CD4-positive, alpha-beta T cell (primary cell): ENCODE data around the gene RNF213. TPM values are rescaled to one million over a fixed set of nuclear protein-coding genes. Genes with fewer than 3 reads are reported as not detected.

ENCODE experiments used
- ATAC-seq: fragments of 200-7000 bp; cut with Tn5 transposase; one replicate; pipeline ENCODE4 v1.10.0; 2022; ENCODE audit warnings: mild to moderate bottlenecking; ENCODE audit not compliant: poor library complexity
- CTCF ChIA-PET: fragments of 350-600 bp; sonication (Branson Sonifier 250); formaldehyde crosslinking; loops from one replicate; lab custom pipeline; 2021; ENCODE audit warnings: antibody characterized with exemption, inconsistent platforms; lab: Charles Lee
- POLR2A ChIA-PET: fragments of 350-600 bp; sonication (Branson Sonifier 250); formaldehyde crosslinking; loops from one replicate; lab custom pipeline; 2021; ENCODE audit warnings: antibody characterized with exemption, inconsistent platforms; lab: Charles Lee
- DNase-seq, 14 experiments: peaks; one replicate each; pipeline ENCODE4 v3.0.0-alpha.2; 2013 to 2020; ENCODE audit warnings: mixed read lengths in 2 of 14
- H3K27ac ChIP-seq, 2 donors: one replicate each; pipeline versions ENCODE4 v1.5.1 to v1.7.0; 2013; ENCODE audit warnings: low read length in 2 of 2, low read depth in 1 of 2, mild to moderate bottlenecking in 1 of 2
- H3K27me3 ChIP-seq, 2 experiments: 1 replicate in 1 of 2; 2 replicates in 1 of 2; pipeline versions ENCODE4 v1.6.1 to v1.7.0; 2013; ENCODE audit warnings: low read length in 2 of 2, control low read depth in 1 of 2, mild to moderate bottlenecking in 1 of 2, moderate library complexity in 1 of 2; ENCODE audit not compliant: insufficient read depth in 2 of 2, control insufficient read depth in 1 of 2
- H3K36me3 ChIP-seq: one replicate; pipeline ENCODE4 v1.6.1; 2013; ENCODE audit warnings: low read length, control low read depth; ENCODE audit not compliant: insufficient read depth
- H3K4me1 ChIP-seq: one replicate; pipeline ENCODE4 v1.6.1; 2013; ENCODE audit warnings: low read length, control low read depth; ENCODE audit not compliant: insufficient read depth
- H3K4me3 ChIP-seq: one replicate; pipeline ENCODE4 v1.5.1; 2013; ENCODE audit warnings: mild to moderate bottlenecking, low read length, moderate library complexity
- H3K9me3 ChIP-seq, 2 experiments: 1 replicate in 1 of 2; 2 replicates in 1 of 2; pipeline versions ENCODE4 v1.6.1 to v1.7.0; 2013; ENCODE audit warnings: low read length in 2 of 2, mild to moderate bottlenecking in 2 of 2, control low read depth in 1 of 2, moderate library complexity in 1 of 2; ENCODE audit not compliant: control insufficient read depth in 1 of 2, insufficient read depth in 1 of 2
- H3K27ac Mint-ChIP-seq: one replicate; pipeline ENCODE4 v1.8.0; 2020; ENCODE audit warnings: mixed read lengths
- H3K27me3 Mint-ChIP-seq: one replicate; pipeline ENCODE4 v1.8.0; 2021; ENCODE audit warnings: mixed read lengths
- H3K36me3 Mint-ChIP-seq: one replicate; pipeline ENCODE4 v1.8.0; 2021; ENCODE audit warnings: low read depth, mixed read lengths
- H3K4me1 Mint-ChIP-seq: one replicate; pipeline ENCODE4 v1.8.0; 2021; ENCODE audit warnings: low read depth, mixed read lengths
- H3K4me3 Mint-ChIP-seq: one replicate; pipeline ENCODE4 v1.8.0; 2020; ENCODE audit warnings: mild to moderate bottlenecking, mixed read lengths
- H3K9me3 Mint-ChIP-seq: one replicate; pipeline ENCODE4 v1.8.0; 2020; ENCODE audit warnings: mixed read lengths
- intact Hi-C, 2 experiments: fragments of 100-400 bp; cut with DNase I in 1 of 2; cut with micrococcal nuclease in 1 of 2; formaldehyde crosslinking; loops; one replicate each; pipeline versions ENCODE4 v1.15.1 to v1.9.0; 2023 to 2025; cut with DNase I, micrococcal nuclease
- total RNA-seq, 174 experiments: library from RNA in 2 of 174; stranded (reverse) in 2 of 174; gene quantifications; one replicate each; pipeline ENCODE4 v1.2.3 and lab custom pipeline; 2021 to 2026
- TF ChIP-seq, protein P1 (sequence below): fragments of 200-600 bp; IDR thresholded peaks from one replicate; pipeline ENCODE4 v1.8.0; 2022; ENCODE audit warnings: antibody characterized with exemption, mild to moderate bottlenecking

The RNF213 gene
- total RNA-seq, 2 experiments from 2014 or later: 290 to 312 TPM

DNA sequence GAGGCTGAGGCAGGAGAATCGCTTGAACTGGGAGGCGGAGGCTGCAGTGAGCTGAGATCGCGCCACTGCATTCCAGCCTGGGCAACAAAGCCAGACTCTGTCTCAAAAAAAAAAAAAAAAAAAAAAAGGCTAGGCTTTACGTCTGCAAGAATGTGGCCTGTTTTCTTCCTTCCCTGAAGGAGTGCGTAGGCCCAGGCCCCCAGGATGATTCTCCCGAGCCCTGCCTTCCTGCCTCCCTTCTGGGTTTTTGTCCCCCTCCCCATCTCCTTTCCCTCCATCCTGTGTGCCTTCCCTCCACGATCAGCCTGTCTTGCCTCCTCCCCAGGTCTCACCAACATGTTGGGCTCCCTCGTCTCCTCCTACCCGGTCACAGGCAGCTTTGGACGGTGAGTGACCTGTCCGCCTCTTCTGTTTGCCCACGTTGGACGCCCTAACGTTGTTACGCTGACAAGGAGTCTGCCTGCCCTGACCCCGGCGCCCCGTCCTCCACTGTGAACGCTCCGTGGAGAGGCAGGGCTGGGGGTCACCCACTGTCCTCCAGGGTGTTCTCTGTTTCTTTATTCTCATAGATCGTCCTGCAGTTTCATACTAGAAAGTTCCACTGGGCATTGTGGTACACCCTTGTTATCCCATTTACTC lies 15.7 kb upstream of the RNF213 start:
- Mint-ChIP-seq H3K9me3 (no peaks in the 10 kb centered on the region), H3K4me3 (no peak overlapping the region), H3K4me1 (no peaks in the 10 kb centered on the region), H3K36me3 (peaks cover 54% of the 10 kb centered on the region), H3K27me3 (no peaks in the 10 kb centered on the region), H3K27ac (no peak overlapping the region)
- Histone ChIP-seq H3K36me3 (peaks cover 31% of the 10 kb centered on the region), H3K4me3 (no peak overlapping the region), H3K9me3 (no peaks in the 10 kb centered on the region), H3K27me3 (no peaks in the 10 kb centered on the region), H3K4me1 (no peaks in the 10 kb centered on the region), H3K27ac (no peak overlapping the region)
- TF ChIP-seq, protein P1, sequence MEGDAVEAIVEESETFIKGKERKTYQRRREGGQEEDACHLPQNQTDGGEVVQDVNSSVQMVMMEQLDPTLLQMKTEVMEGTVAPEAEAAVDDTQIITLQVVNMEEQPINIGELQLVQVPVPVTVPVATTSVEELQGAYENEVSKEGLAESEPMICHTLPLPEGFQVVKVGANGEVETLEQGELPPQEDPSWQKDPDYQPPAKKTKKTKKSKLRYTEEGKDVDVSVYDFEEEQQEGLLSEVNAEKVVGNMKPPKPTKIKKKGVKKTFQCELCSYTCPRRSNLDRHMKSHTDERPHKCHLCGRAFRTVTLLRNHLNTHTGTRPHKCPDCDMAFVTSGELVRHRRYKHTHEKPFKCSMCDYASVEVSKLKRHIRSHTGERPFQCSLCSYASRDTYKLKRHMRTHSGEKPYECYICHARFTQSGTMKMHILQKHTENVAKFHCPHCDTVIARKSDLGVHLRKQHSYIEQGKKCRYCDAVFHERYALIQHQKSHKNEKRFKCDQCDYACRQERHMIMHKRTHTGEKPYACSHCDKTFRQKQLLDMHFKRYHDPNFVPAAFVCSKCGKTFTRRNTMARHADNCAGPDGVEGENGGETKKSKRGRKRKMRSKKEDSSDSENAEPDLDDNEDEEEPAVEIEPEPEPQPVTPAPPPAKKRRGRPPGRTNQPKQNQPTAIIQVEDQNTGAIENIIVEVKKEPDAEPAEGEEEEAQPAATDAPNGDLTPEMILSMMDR: no peak
- ATAC-seq (no peak), DNase-seq (no peak)
- ChIA-PET CTCF (no interaction called here), POLR2A (no interaction called here)
- intact Hi-C loops: no loop called here

GRCh38 chr17:80245566-80246265 lies 14.9 kb upstream of the RNF213 start:
- H3K9me3 Mint-ChIP-seq: no peaks in the 10 kb centered on the region
- H3K4me1 Mint-ChIP-seq: no peaks in the 10 kb centered on the region
- Histone ChIP-seq H3K9me3 (no peaks in the 10 kb centered on the region), H3K27ac (no peak overlapping the region), H3K4me3 (no peak overlapping the region), H3K4me1 (no peaks in the 10 kb centered on the region), H3K36me3 (peaks cover 31% of the 10 kb centered on the region), H3K27me3 (no peaks in the 10 kb centered on the region)
- intact Hi-C loops: no loop called here
- ATAC-seq (no peak), DNase-seq (no peak)
- TF ChIP-seq, protein P1: no peak
- no peaks in the 10 kb centered on the region for H3K27me3 Mint-ChIP-seq
- H3K4me3 Mint-ChIP-seq: no peak overlapping the region
- CTCF ChIA-PET: no interaction called here
- H3K36me3 Mint-ChIP-seq: peaks cover 51% of the 10 kb centered on the region
- H3K27ac Mint-ChIP-seq: no peak overlapping the region
- POLR2A ChIA-PET: no interaction called here

DNA sequence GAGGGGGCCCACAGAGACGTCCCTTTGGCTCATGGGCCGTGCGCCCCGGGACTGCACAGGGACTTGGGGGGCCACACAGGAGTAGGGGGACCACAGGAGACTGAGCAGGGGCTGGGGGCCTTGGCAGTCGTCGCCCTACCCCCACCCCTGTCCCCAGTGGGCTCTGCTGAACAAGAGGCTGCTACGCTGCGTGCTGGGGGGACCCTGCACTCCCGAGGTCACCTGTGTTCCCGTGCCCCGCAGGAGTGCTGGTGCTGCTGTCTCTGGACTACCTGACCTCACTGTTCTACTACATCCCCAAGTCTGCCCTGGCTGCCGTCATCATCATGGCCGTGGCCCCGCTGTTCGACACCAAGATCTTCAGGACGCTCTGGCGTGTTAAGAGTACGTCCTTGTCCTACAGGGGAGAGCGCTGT lies 14.4 kb upstream of the RNF213 start:
- H3K36me3 ChIP-seq: peaks cover 31% of the 10 kb centered on the region
- H3K36me3 Mint-ChIP-seq: peaks cover 46% of the 10 kb centered on the region

More for the DNA sequence above, 14.4 kb upstream of the RNF213 start:
- H3K27ac ChIP-seq: no peak overlapping the region
- H3K4me3 ChIP-seq: no peak overlapping the region
- H3K4me1 ChIP-seq: no peaks in the 10 kb centered on the region
- intact Hi-C loops: no loop called here
- H3K27me3 ChIP-seq: no peaks in the 10 kb centered on the region
- no peak overlapping the region for H3K27ac Mint-ChIP-seq
- no peaks in the 10 kb centered on the region for H3K4me1 Mint-ChIP-seq
- DNase-seq (no peak), ATAC-seq (no peak)
- H3K9me3 ChIP-seq: no peaks in the 10 kb centered on the region
- H3K4me3 Mint-ChIP-seq: no peak overlapping the region
- CTCF ChIA-PET: no interaction called here
- POLR2A ChIA-PET: no interaction called here
- TF ChIP-seq, protein P1: no peak
- no peaks in the 10 kb centered on the region for H3K27me3 Mint-ChIP-seq
- no peaks in the 10 kb centered on the region for H3K9me3 Mint-ChIP-seq
